HG02571 (cell line): Measurements from ENCODE around the gene MLANA.
A peak's percentile ranks its signal among the peaks of the same experiment; 100 is the strongest.

Source experiments
- ATAC-seq: cut with Tn5 transposase; IDR thresholded peaks from one replicate; pipeline ENCODE4 v1.9.1; 2021; ENCODE audit warnings: mild to moderate bottlenecking, moderate library complexity; ENCODE audit not compliant: unreplicated experiment

MLANA gene

GRCh38 chr9:5897851-5898250 is 7.2 kb downstream of the MLANA start:
- no peak for ATAC-seq

GRCh38 chr9:5899292-5899691 is 8.6 kb downstream of the MLANA start:
- no peak for ATAC-seq

- ATAC-seq: no peak
These were observed 9.9 kb downstream of the MLANA start for GRCh38 chr9:5900622-5901021.

GRCh38 chr9:5902377-5902776 is 11.7 kb downstream of the MLANA start:
- ATAC-seq: no peak

GRCh38 chr9:5908918-5909317 is 18.2 kb downstream of the MLANA start:
- no peak for ATAC-seq

GRCh38 chr9:5909976-5910375 is 19.3 kb downstream of the MLANA start:
- ATAC-seq: no peak

GRCh38 chr9:5910413-5911057 is 19.8 kb downstream of the MLANA start:
- no peak for ATAC-seq

- ATAC-seq: no peak
These were observed 24.7 kb downstream of the MLANA start for GRCh38 chr9:5915438-5915837.

GRCh38 chr9:5917273-5917672 is 26.6 kb downstream of the MLANA start:
- no peak for ATAC-seq

GRCh38 chr9:5917888-5918287 is 27.2 kb downstream of the MLANA start:
- no peak for ATAC-seq

GRCh38 chr9:5918460-5918859 is 27.8 kb downstream of the MLANA start:
- ATAC-seq: no peak

- peak; percentile 89 for ATAC-seq
These were observed 30.2 kb downstream of the MLANA start for GRCh38 chr9:5920860-5921328.

GRCh38 chr9:5922192-5922591 is 31.5 kb downstream of the MLANA start:
- no peak for ATAC-seq

- ATAC-seq: no peak
These were observed 41.0 kb downstream of the MLANA start for GRCh38 chr9:5931657-5932056.

- no peak for ATAC-seq
These were observed 47.8 kb downstream of the MLANA start for GRCh38 chr9:5938449-5938848.

- no peak for ATAC-seq
These were observed 48.8 kb downstream of the MLANA start for GRCh38 chr9:5939530-5939929.

- ATAC-seq: no peak
These were observed 50.5 kb downstream of the MLANA start for GRCh38 chr9:5941214-5941613.

- no peak for ATAC-seq
These were observed 54.4 kb downstream of the MLANA start for GRCh38 chr9:5945112-5945511.

GRCh38 chr9:5947912-5948311 is 57.2 kb downstream of the MLANA start:
- ATAC-seq: no peak

- no peak for ATAC-seq
These were observed 58.5 kb downstream of the MLANA start for GRCh38 chr9:5949103-5949699.

GRCh38 chr9:5950261-5950660 is 59.6 kb downstream of the MLANA start:
- no peak for ATAC-seq

GRCh38 chr9:5951686-5952211 is 61.1 kb downstream of the MLANA start:
- ATAC-seq: no peak
